Central memory CD8-positive, alpha-beta T cell (primary cell): Measurements from ENCODE around the gene FHOD3.
"Not testable (repeated sequence)": the region's sequence is repeated elsewhere in the genome, so short reads cannot be mapped to it uniquely, and the experiment has no call there.

Experiments used
- ATAC-seq: fragments of 150-1000 bp; cut with Tn5 transposase; replicated peaks from 2 replicates; pipeline ENCODE4 v1.10.0; 2022; ENCODE audit warnings: mild to moderate bottlenecking, moderate FRiP score, moderate number of reproducible peaks; ENCODE audit not compliant: poor library complexity, severe bottlenecking; ENCODE audit errors: extremely low read depth
- DNase-seq, 2 donors: peaks; one replicate each; pipeline ENCODE4 v3.0.0; 2021; ENCODE audit warnings: low spot score in 2 of 2
- H3K27ac Mint-ChIP-seq: one replicate; pipeline ENCODE4 v1.8.0; 2022; ENCODE audit warnings: low read depth, mild to moderate bottlenecking, moderate library complexity, mixed read lengths
- H3K27me3 Mint-ChIP-seq: one replicate; pipeline ENCODE4 v1.8.0; 2022; ENCODE audit warnings: mixed read lengths
- H3K36me3 Mint-ChIP-seq: one replicate; pipeline ENCODE4 v1.8.0; 2022; ENCODE audit warnings: mild to moderate bottlenecking, moderate library complexity, mixed read lengths; ENCODE audit not compliant: insufficient read depth
- H3K4me1 Mint-ChIP-seq: one replicate; pipeline ENCODE4 v1.8.0; 2022; ENCODE audit warnings: mixed read lengths
- H3K4me3 Mint-ChIP-seq: one replicate; pipeline ENCODE4 v1.8.0; 2022; ENCODE audit warnings: mild to moderate bottlenecking, moderate library complexity, mixed read lengths
- H3K9me3 Mint-ChIP-seq: one replicate; pipeline ENCODE4 v1.8.0; 2022; ENCODE audit warnings: mixed read lengths

Gene FHOD3

GRCh38 chr18:36752929-36753865 lies 455.7 kb downstream of the FHOD3 start:
- Mint-ChIP-seq H3K36me3 (no peaks in the 10 kb centered on the region), H3K4me3 (no peak overlapping the region), H3K27me3 (peaks cover 46% of the 10 kb centered on the region), H3K4me1 (no peaks in the 10 kb centered on the region), H3K9me3 (no peaks in the 10 kb centered on the region), H3K27ac (no peak overlapping the region)
- DNase-seq (no peak), ATAC-seq (no peak)

- Mint-ChIP-seq H3K4me3 (no peak overlapping the region), H3K36me3 (no peaks in the 10 kb centered on the region), H3K4me1 (no peaks in the 10 kb centered on the region), H3K27me3 (peaks cover 44% of the 10 kb centered on the region), H3K27ac (no peak overlapping the region), H3K9me3 (no peaks in the 10 kb centered on the region)
- ATAC-seq: no peak
- no peak for DNase-seq
Observed at GRCh38 chr18:36756242-36756641, 458.7 kb downstream of the FHOD3 start.

GRCh38 chr18:36757081-36757480 lies 459.6 kb downstream of the FHOD3 start:
- no peak for DNase-seq
- Mint-ChIP-seq H3K4me3 (no peak overlapping the region), H3K9me3 (no peaks in the 10 kb centered on the region), H3K27ac (no peak overlapping the region), H3K27me3 (peaks cover 44% of the 10 kb centered on the region), H3K36me3 (no peaks in the 10 kb centered on the region), H3K4me1 (no peaks in the 10 kb centered on the region)
- no peak for ATAC-seq

- Mint-ChIP-seq H3K9me3 (no peaks in the 10 kb centered on the region), H3K4me3 (no peak overlapping the region), H3K36me3 (no peaks in the 10 kb centered on the region), H3K27ac (no peak overlapping the region), H3K4me1 (no peaks in the 10 kb centered on the region), H3K27me3 (peaks cover 35% of the 10 kb centered on the region)
- DNase-seq (no peak), ATAC-seq (no peak)
Observed at GRCh38 chr18:36757991-36758390, 460.5 kb downstream of the FHOD3 start.

DNA sequence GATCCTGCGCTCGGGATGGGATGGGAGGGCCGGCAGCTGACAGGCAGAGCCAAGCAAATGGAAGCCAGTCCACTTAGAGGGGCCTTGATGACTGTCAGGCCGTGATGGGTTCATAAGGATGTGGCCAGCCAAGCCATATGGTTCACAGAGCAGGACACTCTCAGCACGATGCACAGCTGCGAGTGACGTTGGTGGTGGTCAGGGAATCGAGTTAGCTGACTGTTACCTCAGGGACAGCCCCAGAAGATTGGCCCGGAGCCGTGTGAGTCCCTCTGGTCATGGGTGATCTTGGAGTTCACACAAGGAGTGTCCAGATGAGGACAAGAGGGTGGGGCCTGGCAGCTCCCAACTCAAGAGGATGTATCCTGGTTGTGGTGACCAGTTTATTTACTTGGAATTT lies 461.1 kb downstream of the FHOD3 start:
- Mint-ChIP-seq H3K4me3 (no peak overlapping the region), H3K4me1 (no peaks in the 10 kb centered on the region), H3K9me3 (no peaks in the 10 kb centered on the region), H3K27me3 (peaks cover 28% of the 10 kb centered on the region), H3K27ac (no peak overlapping the region), H3K36me3 (no peaks in the 10 kb centered on the region)
- ATAC-seq (no peak), DNase-seq (no peak)

DNA sequence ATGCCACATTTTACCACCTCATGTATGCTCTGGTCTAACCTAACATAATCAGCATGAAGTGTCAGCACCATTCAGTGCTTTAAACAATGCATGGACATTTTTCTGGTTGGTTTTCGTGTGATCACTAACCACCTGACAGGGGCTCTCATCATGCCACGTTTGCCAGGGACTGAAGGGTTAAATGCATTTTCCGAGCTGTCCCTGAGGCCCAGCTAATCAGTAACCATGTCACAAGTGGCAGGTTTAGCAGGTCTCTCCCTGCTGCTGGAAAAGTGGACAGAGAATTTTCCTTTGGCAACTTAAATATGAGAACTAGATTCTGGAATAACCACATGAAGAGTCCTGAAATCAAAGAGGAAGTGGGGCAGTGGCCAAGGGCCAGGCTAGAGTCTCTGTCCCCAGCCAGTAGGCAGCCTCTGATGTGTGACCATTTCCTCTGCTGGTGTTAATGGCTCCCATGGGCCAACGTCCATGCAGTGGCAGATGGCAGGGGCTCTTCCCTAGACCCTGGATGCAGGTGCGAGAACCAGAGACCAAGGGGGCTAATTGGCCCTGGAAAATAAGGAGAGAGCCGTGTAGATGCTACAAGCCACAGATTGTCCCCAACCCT lies 461.8 kb downstream of the FHOD3 start:
- H3K4me3 Mint-ChIP-seq: no peak overlapping the region
- DNase-seq (no peak), ATAC-seq (no peak)
- peaks cover 24% of the 10 kb centered on the region for H3K27me3 Mint-ChIP-seq
- H3K36me3 Mint-ChIP-seq: no peaks in the 10 kb centered on the region
- no peaks in the 10 kb centered on the region for H3K9me3 Mint-ChIP-seq
- H3K4me1 Mint-ChIP-seq: no peaks in the 10 kb centered on the region
- H3K27ac Mint-ChIP-seq: no peak overlapping the region

- ATAC-seq: no peak
- DNase-seq: no peak
- no peaks in the 10 kb centered on the region for H3K9me3 Mint-ChIP-seq
Observed at GRCh38 chr18:36760598-36760997, 463.1 kb downstream of the FHOD3 start.

DNA sequence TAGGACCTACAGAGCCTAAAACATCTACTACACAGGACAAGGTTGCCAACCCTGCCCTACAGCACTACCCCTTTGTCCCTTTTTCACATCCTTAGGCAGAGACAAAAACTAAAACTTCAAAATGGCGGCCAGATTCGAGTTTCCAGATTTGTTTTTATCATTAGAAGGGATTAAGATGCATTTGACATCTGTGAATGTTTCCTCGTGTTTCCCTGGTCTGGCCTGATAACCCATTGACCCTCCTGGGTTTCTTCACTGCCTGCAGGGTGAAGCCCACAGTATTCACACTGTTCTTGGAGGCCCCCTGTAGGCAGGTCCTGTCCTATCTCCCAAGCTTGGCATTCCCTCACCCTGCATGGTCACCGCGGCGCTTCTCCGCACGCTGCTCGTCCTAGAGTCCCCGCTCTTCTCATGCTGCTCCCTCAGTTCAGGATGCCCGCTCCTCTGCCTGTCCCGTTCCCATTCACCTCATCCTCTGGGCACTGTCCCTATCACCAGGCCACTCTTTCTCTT lies 463.7 kb downstream of the FHOD3 start:
- Mint-ChIP-seq H3K27ac (no peak overlapping the region), H3K27me3 (peaks cover 18% of the 10 kb centered on the region), H3K4me1 (no peaks in the 10 kb centered on the region), H3K9me3 (no peaks in the 10 kb centered on the region), H3K4me3 (no peak overlapping the region), H3K36me3 (no peaks in the 10 kb centered on the region)
- DNase-seq (no peak), ATAC-seq (no peak)

More at GRCh38 chr18:36760598-36760997, 463.1 kb downstream of the FHOD3 start:
- Mint-ChIP-seq H3K4me3 (no peak overlapping the region), H3K27me3 (peaks cover 24% of the 10 kb centered on the region), H3K36me3 (no peaks in the 10 kb centered on the region), H3K27ac (no peak overlapping the region), H3K4me1 (no peaks in the 10 kb centered on the region)

- Mint-ChIP-seq H3K4me1 (no peaks in the 10 kb centered on the region), H3K36me3 (no peaks in the 10 kb centered on the region), H3K9me3 (no peaks in the 10 kb centered on the region), H3K27me3 (peaks cover 13% of the 10 kb centered on the region), H3K27ac (no peak overlapping the region), H3K4me3 (no peak overlapping the region)
- ATAC-seq (no peak), DNase-seq (no peak)
Observed at GRCh38 chr18:36762074-36762473, 464.6 kb downstream of the FHOD3 start.

- DNase-seq, H3K27ac Mint-ChIP-seq, H3K4me3 Mint-ChIP-seq, H3K4me1 Mint-ChIP-seq, H3K9me3 Mint-ChIP-seq, H3K36me3 Mint-ChIP-seq, ATAC-seq: not testable (repeated sequence)
- peaks cover 13% of the 10 kb centered on the region for H3K27me3 Mint-ChIP-seq
Observed at GRCh38 chr18:36762965-36763364, 465.5 kb downstream of the FHOD3 start.

- peaks cover 10% of the 10 kb centered on the region for H3K27me3 Mint-ChIP-seq
- ATAC-seq (no peak), DNase-seq (no peak)
- no peak overlapping the region for H3K27ac Mint-ChIP-seq
- H3K4me1 Mint-ChIP-seq: peaks cover 12% of the 10 kb centered on the region
- H3K36me3 Mint-ChIP-seq: no peaks in the 10 kb centered on the region
- no peaks in the 10 kb centered on the region for H3K9me3 Mint-ChIP-seq
- H3K4me3 Mint-ChIP-seq: no peak overlapping the region
Observed at GRCh38 chr18:36766836-36767235, 469.3 kb downstream of the FHOD3 start.

DNA sequence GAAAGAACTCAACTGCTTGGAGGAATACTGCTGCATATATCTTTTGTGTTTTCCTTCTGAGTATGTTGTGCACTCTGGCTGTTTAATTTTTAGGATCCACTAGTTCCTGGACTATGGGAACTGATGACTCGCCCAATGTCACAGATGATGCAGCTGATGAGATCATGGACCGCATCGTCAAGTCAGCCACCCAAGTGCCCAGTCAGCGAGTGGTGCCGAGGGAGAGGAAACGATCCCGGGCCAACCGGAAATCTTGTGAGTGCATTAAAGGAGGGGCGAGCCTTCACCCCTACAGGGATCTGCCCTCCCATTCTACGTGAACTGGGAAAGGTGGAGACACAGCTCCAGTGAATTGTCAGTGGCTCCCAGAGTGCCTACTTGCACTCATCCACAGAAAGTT lies 471.7 kb downstream of the FHOD3 start:
- Mint-ChIP-seq H3K27ac (no peak overlapping the region), H3K9me3 (no peaks in the 10 kb centered on the region), H3K4me1 (peaks cover 12% of the 10 kb centered on the region), H3K27me3 (peaks cover 10% of the 10 kb centered on the region), H3K4me3 (no peak overlapping the region), H3K36me3 (no peaks in the 10 kb centered on the region)
- ATAC-seq (no peak), DNase-seq (no peak)
